A549 (cell line): ENCODE results near the gene ADH4. TPM values are rescaled to one million over a fixed set of nuclear protein-coding genes. Genes with fewer than 3 reads are reported as not detected.

Experiments
- ATAC-seq, 2 experiments: fragments of 200-7000 bp in 1 of 2; fragments of >200 bp in 1 of 2; cut with Nextera tagmentation in 1 of 2; cut with Tn5 transposase in 1 of 2; 3 replicates each; pipeline versions ENCODE4 v1.8.0 to v1.9.1; 2018 to 2020; ENCODE audit warnings: mild to moderate bottlenecking in 1 of 2, moderate library complexity in 1 of 2
- CTCF ChIA-PET: fragments of 300-600 bp; sonication (Branson Sonifier 250); formaldehyde crosslinking; extraction: SDS; loops from one replicate; lab custom pipeline; 2021; ENCODE audit warnings: antibody characterized with exemption, inconsistent platforms; lab: Yijun Ruan, JAX
- POLR2A ChIA-PET: fragments of 350-600 bp; formaldehyde crosslinking; extraction: SDS; loops from one replicate; lab custom pipeline; 2021; ENCODE audit warnings: antibody characterized with exemption, inconsistent platforms; lab: Yijun Ruan, JAX
- DNase-seq, 2 experiments: peaks; one replicate each; pipeline versions ENCODE4 v3.0.0 to v3.0.0-alpha.2; 2011 to 2016; ENCODE audit warnings: low read depth in 1 of 2, low spot score in 1 of 2
- FAIRE-seq: peaks from 2 replicates; lab custom pipeline; 2011; peaks lifted over from hg19 to GRCh38; lab: Jason Lieb, UNC
- H3K27ac ChIP-seq, 2 experiments: fragments of >200 bp; sonication (Bioruptor Twin); formaldehyde crosslinking; 3 replicates each; pipeline ENCODE4 v1.5.1; 2016 to 2017
- H3K4me1 ChIP-seq: fragments of >200 bp; sonication (Bioruptor Twin); formaldehyde crosslinking; 3 replicates; pipeline ENCODE4 v1.6.1; 2016
- H3K4me2 ChIP-seq: fragments of >200 bp; sonication (Bioruptor Twin); formaldehyde crosslinking; 3 replicates; pipeline ENCODE4 v1.6.1; 2016
- H3K4me3 ChIP-seq: fragments of >200 bp; sonication (Bioruptor Twin); formaldehyde crosslinking; 3 replicates; pipeline ENCODE4 v1.5.1; 2016
- H3K9me3 ChIP-seq: fragments of >200 bp; sonication (Bioruptor Twin); formaldehyde crosslinking; 3 replicates; pipeline ENCODE4 v1.6.1; 2016
- CBX2 ChIP-seq: fragments of 200-600 bp; sonication (generic); IDR thresholded peaks from 2 replicates; pipeline ENCODE4 v1.6.1; 2016; ENCODE audit warnings: low read depth, mild to moderate bottlenecking, borderline replicate concordance
- CEBPB ChIP-seq, 2 experiments: fragments of >200 bp in 1 of 2; sonication (Bioruptor Twin) in 1 of 2; formaldehyde crosslinking in 1 of 2; IDR thresholded peaks; 2 replicates each; pipeline ENCODE4 v1.6.1; 2012 to 2016
- EHF ChIP-seq: fragments of 250-450 bp; sonication (Bioruptor Pico); IDR thresholded peaks from 2 replicates; pipeline ENCODE4 v1.5.0; 2020; ENCODE audit warnings: mild to moderate bottlenecking
- ESRRA ChIP-seq: fragments of 150-350 bp; IDR thresholded peaks from 2 replicates; pipeline ENCODE4 v1.6.1; 2014; ENCODE audit warnings: mild to moderate bottlenecking, low read length, borderline replicate concordance
- FOXS1 ChIP-seq: fragments of 250-450 bp; sonication (Bioruptor Pico); IDR thresholded peaks from 2 replicates; pipeline ENCODE4 v1.5.0; 2020; ENCODE audit warnings: mild to moderate bottlenecking, moderate library complexity
- GATA3 ChIP-seq: IDR thresholded peaks from 2 replicates; pipeline ENCODE4 v1.6.1; 2012; ENCODE audit warnings: borderline replicate concordance
- HEYL ChIP-seq: fragments of 250-450 bp; sonication (Bioruptor Pico); IDR thresholded peaks from 2 replicates; pipeline ENCODE4 v1.8.0; 2021; ENCODE audit warnings: mild to moderate bottlenecking, moderate library complexity
- HOXA7 ChIP-seq: fragments of 250-450 bp; sonication (Bioruptor Pico); IDR thresholded peaks from 2 replicates; pipeline ENCODE4 v1.5.0; 2020; ENCODE audit warnings: mild to moderate bottlenecking, moderate library complexity
- HOXB5 ChIP-seq: fragments of 250-450 bp; sonication (Bioruptor Pico); IDR thresholded peaks from 2 replicates; pipeline ENCODE4 v1.5.0; 2020; ENCODE audit warnings: mild to moderate bottlenecking, moderate library complexity
- KDM1A ChIP-seq: fragments of 200-600 bp; sonication (generic); IDR thresholded peaks from 2 replicates; pipeline ENCODE4 v1.6.1; 2016; ENCODE audit warnings: low read depth, mild to moderate bottlenecking
- KDM5A ChIP-seq: fragments of 200-600 bp; sonication (generic); IDR thresholded peaks from 2 replicates; pipeline ENCODE4 v1.6.1; 2016; ENCODE audit warnings: antibody characterized with exemption, mild to moderate bottlenecking
- MYC ChIP-seq: IDR thresholded peaks from 2 replicates; pipeline ENCODE4 v1.6.1; 2012; ENCODE audit warnings: mild to moderate bottlenecking, inconsistent platforms, low read length, improper control_type of control experiment, borderline replicate concordance
- NPAS2 ChIP-seq: fragments of 250-450 bp; sonication (Bioruptor Pico); IDR thresholded peaks from 2 replicates; pipeline ENCODE4 v1.8.0; 2022; ENCODE audit warnings: mild to moderate bottlenecking, moderate library complexity, borderline replicate concordance
- PHF8 ChIP-seq: fragments of 200-600 bp; sonication (generic); IDR thresholded peaks from 2 replicates; pipeline ENCODE4 v1.6.1; 2016; ENCODE audit warnings: low read depth, mild to moderate bottlenecking, antibody characterized with exemption, moderate library complexity, borderline replicate concordance
- POLR2A ChIP-seq: IDR thresholded peaks from 2 replicates; pipeline ENCODE4 v1.6.1; 2012; ENCODE audit warnings: mild to moderate bottlenecking, low read length
- RCOR1 ChIP-seq: fragments of 150-350 bp; IDR thresholded peaks from 2 replicates; pipeline ENCODE4 v1.6.1; 2014; ENCODE audit warnings: antibody characterized with exemption, low read length, low read depth
- SMC3 ChIP-seq: fragments of >200 bp; sonication (Bioruptor Twin); formaldehyde crosslinking; IDR thresholded peaks from 3 replicates; pipeline ENCODE4 v1.6.1; 2018; ENCODE audit warnings: inconsistent platforms
- SREBF2 ChIP-seq: fragments of 450-650 bp; IDR thresholded peaks from 2 replicates; pipeline ENCODE4 v1.6.1; 2014; ENCODE audit warnings: mild to moderate bottlenecking, moderate library complexity
- TP53 ChIP-seq: fragments of 250-450 bp; sonication (Bioruptor Pico); IDR thresholded peaks from 2 replicates; pipeline ENCODE4 v1.5.0; 2021; ENCODE audit warnings: mild to moderate bottlenecking, moderate library complexity
- WGBS: methylation state at CpG from one replicate; pipeline ENCODE4 v1.1.6; 2017; ENCODE audit errors: missing lambda C conversion rate; 5-methylcytosine and 5-hydroxymethylcytosine counted together
- polyA plus RNA-seq, 4 experiments: library from polyadenylated mRNA; depleted of rRNA in 3 of 4; stranded (reverse); fragments of >200 nt; fragmentation: RNase III in 1 of 4; extraction: RNeasy Plus Mini Kit Qiagen cat#74134 plus additional on column Dnase treatment in 1 of 4; gene quantifications; 2 replicates in 3 of 4; 3 replicates in 1 of 4; pipeline ENCODE4 v1.2.3, GENCODE V29; 2011 to 2017
- TF ChIP-seq, protein P1 (sequence below): fragments of 250-450 bp; sonication (Bioruptor Pico); IDR thresholded peaks from 2 replicates; pipeline ENCODE4 v1.5.0; 2020; ENCODE audit warnings: low read depth, mild to moderate bottlenecking, moderate library complexity
- TF ChIP-seq, protein P2 (sequence below): fragments of 450-650 bp; IDR thresholded peaks from 2 replicates; pipeline ENCODE4 v1.6.1; 2014; ENCODE audit warnings: antibody characterized with exemption
- TF ChIP-seq, protein P3 (sequence below): fragments of >200 bp; sonication (Bioruptor Twin); formaldehyde crosslinking; IDR thresholded peaks from 3 replicates; pipeline ENCODE4 v1.5.1; 2016
- TF ChIP-seq, protein P4 (sequence below): IDR thresholded peaks from 2 replicates; pipeline ENCODE4 v1.6.1; 2012; ENCODE audit warnings: low read depth, borderline replicate concordance
- TF ChIP-seq, protein P5 (sequence below): fragments of 200-600 bp; sonication (generic); IDR thresholded peaks from 2 replicates; pipeline ENCODE4 v1.6.1; 2016; ENCODE audit warnings: antibody characterized with exemption, mild to moderate bottlenecking, moderate library complexity
- TF ChIP-seq, protein P6 (sequence below): fragments of >200 bp; sonication (Bioruptor Twin); formaldehyde crosslinking; IDR thresholded peaks from 2 replicates; pipeline ENCODE4 v1.6.1; 2016

Gene ADH4
- polyA plus RNA-seq, 2 of the 4 experiments (the other 2 are of a cell fraction) = 0.16 TPM; not detected in 1

DNA sequence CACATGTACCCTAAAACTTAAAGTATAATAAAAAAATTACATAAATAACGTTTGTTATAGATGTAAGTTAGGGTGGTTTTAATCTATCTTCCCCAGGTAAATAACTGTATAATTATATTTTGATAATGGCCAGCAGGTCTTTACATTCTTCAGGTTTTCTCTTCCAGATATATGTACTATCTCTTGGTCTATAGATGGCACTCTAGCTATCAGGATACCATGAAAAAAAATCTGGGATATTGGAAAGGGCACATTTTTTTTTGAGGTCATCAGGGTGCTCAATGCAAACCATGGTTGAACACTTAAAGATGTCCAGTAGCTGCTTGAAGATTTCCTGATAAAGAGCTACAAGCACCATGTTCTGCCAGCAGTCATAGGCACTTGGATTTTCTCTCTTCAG, 15.6 kb upstream of the ADH4 start:
- 8% methylated on average over 1 of the region's 1 CpG for WGBS
- ATAC-seq (no peak), DNase-seq (no peak), FAIRE-seq (no peak)
- H3K9me3 ChIP-seq = no peaks in the 10 kb centered on the region
- H3K4me2 ChIP-seq = no peak overlapping the region
- no peaks in the 10 kb centered on the region for H3K4me1 ChIP-seq
- no peak overlapping the region for H3K27ac ChIP-seq
- H3K4me3 ChIP-seq = no peak overlapping the region
- ChIA-PET CTCF (interaction anchor here (0.6 to 0.9 kb wide), 2 partner anchors 99 to 132 kb away, joined by 3 read pairs; no protein-coding TSS in a partner anchor), POLR2A (no interaction called here)
- TF ChIP-seq, protein P1, sequence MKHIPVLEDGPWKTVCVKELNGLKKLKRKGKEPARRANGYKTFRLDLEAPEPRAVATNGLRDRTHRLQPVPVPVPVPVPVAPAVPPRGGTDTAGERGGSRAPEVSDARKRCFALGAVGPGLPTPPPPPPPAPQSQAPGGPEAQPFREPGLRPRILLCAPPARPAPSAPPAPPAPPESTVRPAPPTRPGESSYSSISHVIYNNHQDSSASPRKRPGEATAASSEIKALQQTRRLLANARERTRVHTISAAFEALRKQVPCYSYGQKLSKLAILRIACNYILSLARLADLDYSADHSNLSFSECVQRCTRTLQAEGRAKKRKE (CRISPR knock-in tag) = no peak
- TF ChIP-seq ESRRA = no peak
- TF ChIP-seq TP53 = no peak
- TF ChIP-seq, protein P2, sequence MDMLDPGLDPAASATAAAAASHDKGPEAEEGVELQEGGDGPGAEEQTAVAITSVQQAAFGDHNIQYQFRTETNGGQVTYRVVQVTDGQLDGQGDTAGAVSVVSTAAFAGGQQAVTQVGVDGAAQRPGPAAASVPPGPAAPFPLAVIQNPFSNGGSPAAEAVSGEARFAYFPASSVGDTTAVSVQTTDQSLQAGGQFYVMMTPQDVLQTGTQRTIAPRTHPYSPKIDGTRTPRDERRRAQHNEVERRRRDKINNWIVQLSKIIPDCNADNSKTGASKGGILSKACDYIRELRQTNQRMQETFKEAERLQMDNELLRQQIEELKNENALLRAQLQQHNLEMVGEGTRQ = no peak
- TF ChIP-seq, protein P3, sequence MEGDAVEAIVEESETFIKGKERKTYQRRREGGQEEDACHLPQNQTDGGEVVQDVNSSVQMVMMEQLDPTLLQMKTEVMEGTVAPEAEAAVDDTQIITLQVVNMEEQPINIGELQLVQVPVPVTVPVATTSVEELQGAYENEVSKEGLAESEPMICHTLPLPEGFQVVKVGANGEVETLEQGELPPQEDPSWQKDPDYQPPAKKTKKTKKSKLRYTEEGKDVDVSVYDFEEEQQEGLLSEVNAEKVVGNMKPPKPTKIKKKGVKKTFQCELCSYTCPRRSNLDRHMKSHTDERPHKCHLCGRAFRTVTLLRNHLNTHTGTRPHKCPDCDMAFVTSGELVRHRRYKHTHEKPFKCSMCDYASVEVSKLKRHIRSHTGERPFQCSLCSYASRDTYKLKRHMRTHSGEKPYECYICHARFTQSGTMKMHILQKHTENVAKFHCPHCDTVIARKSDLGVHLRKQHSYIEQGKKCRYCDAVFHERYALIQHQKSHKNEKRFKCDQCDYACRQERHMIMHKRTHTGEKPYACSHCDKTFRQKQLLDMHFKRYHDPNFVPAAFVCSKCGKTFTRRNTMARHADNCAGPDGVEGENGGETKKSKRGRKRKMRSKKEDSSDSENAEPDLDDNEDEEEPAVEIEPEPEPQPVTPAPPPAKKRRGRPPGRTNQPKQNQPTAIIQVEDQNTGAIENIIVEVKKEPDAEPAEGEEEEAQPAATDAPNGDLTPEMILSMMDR = peak; percentile 10; the same call in 1 of the 3 replicates
- TF ChIP-seq PHF8 = no peak
- TF ChIP-seq, protein P4, sequence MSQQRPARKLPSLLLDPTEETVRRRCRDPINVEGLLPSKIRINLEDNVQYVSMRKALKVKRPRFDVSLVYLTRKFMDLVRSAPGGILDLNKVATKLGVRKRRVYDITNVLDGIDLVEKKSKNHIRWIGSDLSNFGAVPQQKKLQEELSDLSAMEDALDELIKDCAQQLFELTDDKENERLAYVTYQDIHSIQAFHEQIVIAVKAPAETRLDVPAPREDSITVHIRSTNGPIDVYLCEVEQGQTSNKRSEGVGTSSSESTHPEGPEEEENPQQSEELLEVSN = no peak
- no peak for TF ChIP-seq MYC

DNA sequence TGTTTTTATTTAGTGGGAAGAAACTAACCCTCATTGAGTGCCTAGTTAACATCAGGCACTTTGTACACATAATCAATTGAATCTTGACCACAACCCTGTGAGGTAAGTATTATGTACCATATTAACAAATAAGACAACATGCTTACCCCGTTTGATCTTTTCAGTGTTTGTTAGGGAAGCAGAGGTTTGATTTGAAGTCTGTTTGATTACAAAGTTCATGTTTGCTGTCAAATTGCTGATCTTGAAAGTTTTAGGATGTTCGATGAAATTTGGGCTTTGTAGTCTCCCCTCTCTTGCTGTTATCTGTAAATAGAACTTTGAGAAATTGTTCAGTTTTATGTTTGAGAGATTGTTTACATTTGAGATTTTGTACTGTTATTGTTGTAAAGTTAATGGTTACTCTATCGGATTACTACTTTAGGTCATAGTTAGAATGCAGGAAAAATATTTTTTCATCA, 13.4 kb upstream of the ADH4 start:
- ATAC-seq (no peak), FAIRE-seq (no peak), DNase-seq (peak in 1 of 2 experiments; percentile 38)
- Histone ChIP-seq H3K4me1 (no peaks in the 10 kb centered on the region), H3K9me3 (no peaks in the 10 kb centered on the region), H3K4me2 (no peak overlapping the region), H3K4me3 (no peak overlapping the region), H3K27ac (no peak overlapping the region)
- POLR2A ChIA-PET = no interaction called here
- TF ChIP-seq GATA3 (0 out of 2 replicates have a peak, but pooled peaks have one; percentile 16), POLR2A (no peak)
- WGBS = 4% methylated on average over 3 of the region's 3 CpGs
- CTCF ChIA-PET = no interaction called here

DNA sequence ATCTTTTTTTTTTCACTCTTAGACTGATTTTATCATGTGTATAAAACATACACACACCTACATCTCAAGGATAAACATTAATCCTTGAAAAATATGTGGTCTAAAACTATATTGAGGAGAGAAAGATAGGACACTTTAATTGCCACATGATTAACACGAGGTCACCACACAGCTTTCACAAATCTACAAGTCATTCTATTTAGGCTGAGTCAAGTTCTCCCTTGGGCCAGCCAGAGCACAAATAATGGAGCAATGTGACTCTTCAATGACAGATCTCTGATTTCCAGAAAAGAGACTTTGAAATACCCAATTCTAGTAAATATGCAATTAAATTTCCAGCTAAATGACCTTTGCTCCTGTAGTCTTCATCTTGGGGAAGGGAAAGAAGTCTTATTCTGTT, 12.9 kb upstream of the ADH4 start:
- no peak overlapping the region for H3K4me2 ChIP-seq
- CTCF ChIA-PET = no interaction called here
- H3K9me3 ChIP-seq = no peaks in the 10 kb centered on the region
- POLR2A ChIA-PET = no interaction called here
- no peaks in the 10 kb centered on the region for H3K4me1 ChIP-seq
- no peak for ATAC-seq
- no peak overlapping the region for H3K4me3 ChIP-seq
- 0% methylated on average over 1 of the region's 1 CpG for WGBS
- DNase-seq = peak in 1 of 2 experiments; percentile 12
- FAIRE-seq = no peak
- no peak for TF ChIP-seq SMC3
- TF ChIP-seq POLR2A = no peak
- TF ChIP-seq PHF8 = no peak
- no peak for TF ChIP-seq KDM5A
- TF ChIP-seq, protein P2 = no peak
- no peak for TF ChIP-seq HEYL (CRISPR knock-in tag)
- TF ChIP-seq EHF (CRISPR knock-in tag) = no peak
- TF ChIP-seq, protein P5, sequence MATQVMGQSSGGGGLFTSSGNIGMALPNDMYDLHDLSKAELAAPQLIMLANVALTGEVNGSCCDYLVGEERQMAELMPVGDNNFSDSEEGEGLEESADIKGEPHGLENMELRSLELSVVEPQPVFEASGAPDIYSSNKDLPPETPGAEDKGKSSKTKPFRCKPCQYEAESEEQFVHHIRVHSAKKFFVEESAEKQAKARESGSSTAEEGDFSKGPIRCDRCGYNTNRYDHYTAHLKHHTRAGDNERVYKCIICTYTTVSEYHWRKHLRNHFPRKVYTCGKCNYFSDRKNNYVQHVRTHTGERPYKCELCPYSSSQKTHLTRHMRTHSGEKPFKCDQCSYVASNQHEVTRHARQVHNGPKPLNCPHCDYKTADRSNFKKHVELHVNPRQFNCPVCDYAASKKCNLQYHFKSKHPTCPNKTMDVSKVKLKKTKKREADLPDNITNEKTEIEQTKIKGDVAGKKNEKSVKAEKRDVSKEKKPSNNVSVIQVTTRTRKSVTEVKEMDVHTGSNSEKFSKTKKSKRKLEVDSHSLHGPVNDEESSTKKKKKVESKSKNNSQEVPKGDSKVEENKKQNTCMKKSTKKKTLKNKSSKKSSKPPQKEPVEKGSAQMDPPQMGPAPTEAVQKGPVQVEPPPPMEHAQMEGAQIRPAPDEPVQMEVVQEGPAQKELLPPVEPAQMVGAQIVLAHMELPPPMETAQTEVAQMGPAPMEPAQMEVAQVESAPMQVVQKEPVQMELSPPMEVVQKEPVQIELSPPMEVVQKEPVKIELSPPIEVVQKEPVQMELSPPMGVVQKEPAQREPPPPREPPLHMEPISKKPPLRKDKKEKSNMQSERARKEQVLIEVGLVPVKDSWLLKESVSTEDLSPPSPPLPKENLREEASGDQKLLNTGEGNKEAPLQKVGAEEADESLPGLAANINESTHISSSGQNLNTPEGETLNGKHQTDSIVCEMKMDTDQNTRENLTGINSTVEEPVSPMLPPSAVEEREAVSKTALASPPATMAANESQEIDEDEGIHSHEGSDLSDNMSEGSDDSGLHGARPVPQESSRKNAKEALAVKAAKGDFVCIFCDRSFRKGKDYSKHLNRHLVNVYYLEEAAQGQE = no peak
- no peak for TF ChIP-seq HOXA7 (CRISPR knock-in tag)
- TF ChIP-seq, protein P6, sequence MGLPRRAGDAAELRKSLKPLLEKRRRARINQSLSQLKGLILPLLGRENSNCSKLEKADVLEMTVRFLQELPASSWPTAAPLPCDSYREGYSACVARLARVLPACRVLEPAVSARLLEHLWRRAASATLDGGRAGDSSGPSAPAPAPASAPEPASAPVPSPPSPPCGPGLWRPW = no peak
- no peak for TF ChIP-seq CBX2
- no peak for TF ChIP-seq FOXS1 (CRISPR knock-in tag)
- TF ChIP-seq KDM1A = no peak
- TF ChIP-seq RCOR1 = no peak
- TF ChIP-seq SREBF2 = no peak
- TF ChIP-seq CEBPB (IDR thresholded peaks at IDR 0.05) = no peak
- TF ChIP-seq NPAS2 (CRISPR knock-in tag) = no peak
- no peak for TF ChIP-seq HOXB5 (CRISPR knock-in tag)
- no peak overlapping the region for H3K27ac ChIP-seq
